ENCODE measurements around the gene DHRS2.
"Not testable (repeated sequence)": the region's sequence is repeated elsewhere in the genome, so short reads cannot be mapped to it uniquely, and the experiment has no call there.

- TF ChIP-seq, protein P1, sequence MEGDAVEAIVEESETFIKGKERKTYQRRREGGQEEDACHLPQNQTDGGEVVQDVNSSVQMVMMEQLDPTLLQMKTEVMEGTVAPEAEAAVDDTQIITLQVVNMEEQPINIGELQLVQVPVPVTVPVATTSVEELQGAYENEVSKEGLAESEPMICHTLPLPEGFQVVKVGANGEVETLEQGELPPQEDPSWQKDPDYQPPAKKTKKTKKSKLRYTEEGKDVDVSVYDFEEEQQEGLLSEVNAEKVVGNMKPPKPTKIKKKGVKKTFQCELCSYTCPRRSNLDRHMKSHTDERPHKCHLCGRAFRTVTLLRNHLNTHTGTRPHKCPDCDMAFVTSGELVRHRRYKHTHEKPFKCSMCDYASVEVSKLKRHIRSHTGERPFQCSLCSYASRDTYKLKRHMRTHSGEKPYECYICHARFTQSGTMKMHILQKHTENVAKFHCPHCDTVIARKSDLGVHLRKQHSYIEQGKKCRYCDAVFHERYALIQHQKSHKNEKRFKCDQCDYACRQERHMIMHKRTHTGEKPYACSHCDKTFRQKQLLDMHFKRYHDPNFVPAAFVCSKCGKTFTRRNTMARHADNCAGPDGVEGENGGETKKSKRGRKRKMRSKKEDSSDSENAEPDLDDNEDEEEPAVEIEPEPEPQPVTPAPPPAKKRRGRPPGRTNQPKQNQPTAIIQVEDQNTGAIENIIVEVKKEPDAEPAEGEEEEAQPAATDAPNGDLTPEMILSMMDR (IDR thresholded peaks at IDR 0.05), result not testable (repeated sequence)
- not testable (repeated sequence) for TF ChIP-seq EZH2 (IDR thresholded peaks at IDR 0.05; ENCODE audit: borderline replicate concordance, insufficient read depth, low read depth, low read length, poor library complexity, severe bottlenecking)
Measured at GRCh38 chr14:23609411-23610089, 26.6 kb upstream of the DHRS2 start.
